Stimulated activated CD8-positive, alpha-beta memory T cell treated with anti-CD3 and anti-CD28 coated beads, Interleukin-15, amount 100 ng/mL, for 48 hours (primary cell): Measurements from ENCODE around the gene ANKRD13B.
"Not testable (repeated sequence)": the region's sequence is repeated elsewhere in the genome, so short reads cannot be mapped to it uniquely, and the experiment has no call there.

ENCODE experiments used
- DNase-seq, 2 donors: peaks; one replicate each; pipeline ENCODE4 v3.0.0-alpha.2; 2020; ENCODE audit warnings: low read depth in 2 of 2

ANKRD13B gene

GRCh38 chr17:29642171-29642611 lies 49.3 kb downstream of the ANKRD13B start:
- no peak for DNase-seq

GRCh38 chr17:29643817-29644160 lies 50.9 kb downstream of the ANKRD13B start:
- no peak for DNase-seq

- DNase-seq, result no peak
These were observed 52.7 kb downstream of the ANKRD13B start for GRCh38 chr17:29645515-29646051.

- no peak for DNase-seq
These were observed 55.1 kb downstream of the ANKRD13B start for GRCh38 chr17:29648005-29648404.

DNA sequence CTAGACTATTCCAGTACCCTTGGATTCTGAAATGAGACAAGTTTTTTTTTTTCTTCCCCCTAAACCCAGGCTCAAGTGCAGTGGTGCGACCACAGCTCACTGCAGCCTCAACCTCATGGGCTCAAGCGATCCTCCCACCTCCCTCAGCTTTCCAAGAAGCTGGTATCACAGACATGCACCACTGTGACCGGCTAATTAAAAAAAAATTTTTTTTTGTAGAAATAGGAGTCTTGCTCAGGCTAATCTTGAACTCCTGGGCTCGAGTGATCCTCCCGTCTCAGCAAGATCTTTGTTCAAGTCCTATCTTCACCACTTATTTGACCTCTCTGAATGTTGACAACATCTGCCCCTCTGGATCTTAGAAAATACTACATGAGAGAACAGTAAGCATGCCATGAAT lies 56.4 kb downstream of the ANKRD13B start:
- no peak for DNase-seq

DNA sequence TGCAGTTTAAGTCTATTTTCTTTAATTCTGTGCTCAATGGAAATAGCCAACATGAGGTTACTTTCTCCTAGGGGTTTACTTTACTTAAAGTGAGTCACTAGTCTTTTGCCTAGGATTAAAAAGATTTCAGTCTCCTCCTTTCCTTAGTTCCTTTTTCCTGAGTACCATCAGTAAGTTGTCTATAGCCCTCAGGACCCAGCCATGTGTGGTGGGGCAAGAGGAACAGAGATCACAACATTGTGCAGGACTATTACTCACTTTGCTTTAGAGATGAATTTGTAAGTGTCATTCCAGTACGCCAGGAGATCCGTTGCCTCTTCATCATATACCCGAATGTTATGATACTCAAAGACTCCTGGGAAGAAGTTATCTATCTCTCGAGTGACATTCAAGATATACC lies 57.5 kb downstream of the ANKRD13B start:
- DNase-seq, result no peak

DNA sequence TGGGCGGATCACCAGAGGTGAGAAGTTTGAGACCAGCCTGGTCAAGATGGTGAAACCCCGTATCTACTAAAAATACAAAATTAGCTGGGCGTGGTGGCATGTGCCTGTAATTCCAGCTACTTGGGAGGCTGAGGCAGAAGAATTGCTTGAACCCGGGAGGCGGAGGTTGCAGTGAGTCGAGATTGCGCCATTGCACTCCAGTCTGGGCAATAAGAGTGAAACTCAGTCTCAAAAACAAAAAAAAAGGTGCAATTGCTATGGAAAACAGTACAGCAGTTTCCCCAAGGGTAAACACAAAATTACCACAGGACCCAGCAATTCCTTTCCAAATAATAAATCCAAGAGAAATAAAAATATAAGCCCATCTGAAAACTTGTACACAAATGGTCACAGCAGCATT lies 59.0 kb downstream of the ANKRD13B start:
- DNase-seq, result not testable (repeated sequence)

- DNase-seq, result no peak
These were observed 60.0 kb downstream of the ANKRD13B start for GRCh38 chr17:29652976-29653375.

- DNase-seq, result no peak
These were observed 61.2 kb downstream of the ANKRD13B start for GRCh38 chr17:29653995-29654714.

- DNase-seq, result no peak
These were observed 62.4 kb downstream of the ANKRD13B start for GRCh38 chr17:29655323-29655722.

GRCh38 chr17:29659155-29659554 lies 66.2 kb downstream of the ANKRD13B start:
- DNase-seq, result no peak

DNA sequence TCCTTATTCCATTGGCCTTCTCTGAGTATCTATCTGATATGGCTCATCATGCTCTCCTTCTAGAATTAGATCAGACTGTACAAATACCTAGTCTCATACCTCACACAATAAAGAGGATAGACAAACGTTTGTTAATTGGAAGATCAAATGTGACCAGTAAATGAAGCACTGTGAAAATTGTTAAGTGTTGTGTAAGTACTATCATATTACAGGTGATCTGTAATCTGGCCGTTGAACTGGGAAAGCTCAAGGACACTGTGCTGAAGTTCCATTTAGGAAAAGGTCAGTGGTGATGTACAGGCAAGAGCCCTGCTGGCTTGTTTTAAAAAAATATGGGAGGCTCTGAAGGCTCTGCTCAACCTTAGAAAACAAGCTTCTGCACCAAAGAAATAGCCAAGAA lies 68.3 kb downstream of the ANKRD13B start:
- no peak for DNase-seq

DNA sequence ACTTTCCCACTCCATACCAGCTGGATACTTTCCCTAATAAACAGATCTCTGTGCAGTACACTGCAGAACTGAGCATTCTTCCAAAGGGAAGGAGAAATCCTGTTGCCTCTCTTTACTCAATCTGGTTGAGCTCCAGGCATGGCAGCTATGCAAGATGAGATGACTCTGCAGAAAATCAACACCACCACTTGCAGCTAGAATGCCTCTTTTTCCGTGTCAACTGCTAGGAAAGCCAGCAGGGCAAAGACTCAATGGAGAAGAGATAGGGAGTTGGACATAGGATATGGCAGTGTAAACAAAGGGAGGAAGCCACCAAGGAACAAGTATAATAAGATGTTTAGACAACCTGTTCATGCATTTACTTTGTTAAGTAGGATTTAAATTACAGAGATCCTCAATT lies 70.2 kb downstream of the ANKRD13B start:
- no peak for DNase-seq
